GM12878 (cell line): ENCODE measurements around the gene ZNF341. TPM values are rescaled to one million over a fixed set of nuclear protein-coding genes. Genes with fewer than 3 reads are reported as not detected.

Experiments used
- ATAC-seq: fragments of 200-7000 bp; cut with Tn5 transposase; 3 replicates; pipeline ENCODE4 v1.9.1; 2020; ENCODE audit warnings: mild to moderate bottlenecking, moderate library complexity
- BruUV-seq: library from RNA; stranded (reverse); fragments of 400-500 nt; replicated peaks from 2 replicates; lab custom pipeline; 2021; lab: Mats Ljungman, UMichigan
- CTCF ChIA-PET: fragments of 300-600 bp; sonication (Branson Sonifier 250); formaldehyde crosslinking; extraction: SDS; loops from one replicate; lab custom pipeline; 2021; ENCODE audit warnings: inconsistent platforms; lab: Yijun Ruan, JAX
- POLR2A ChIA-PET: fragments of 350-600 bp; formaldehyde crosslinking; extraction: SDS; loops from one replicate; lab custom pipeline; 2021; ENCODE audit warnings: inconsistent platforms; lab: Charles Lee
- RAD21 ChIA-PET: fragments of 300-600 bp; sonication (Branson Sonifier 250); formaldehyde crosslinking; loops from one replicate; lab custom pipeline; 2023; ENCODE audit warnings: antibody characterized with exemption; ENCODE audit not compliant: unreplicated experiment; lab: Charles Lee
- SMC1A ChIA-PET: fragments of 300-600 bp; sonication (Branson Sonifier 250); formaldehyde crosslinking; loops from one replicate; lab custom pipeline; 2023; ENCODE audit not compliant: unreplicated experiment, uncharacterized antibody; lab: Charles Lee
- DNase-seq: peaks from one replicate; pipeline ENCODE4 v3.0.0-alpha.2; 2011; ENCODE audit warnings: low read depth, low spot score
- FAIRE-seq: peaks from 3 replicates; lab custom pipeline; 2011; peaks lifted over from hg19 to GRCh38; lab: Jason Lieb, UNC
- H2AFZ ChIP-seq: 2 replicates; pipeline ENCODE4 v1.6.0; 2011; ENCODE audit warnings: low read depth, low read length, control low read depth; ENCODE audit not compliant: control insufficient read depth
- H3K27ac ChIP-seq: 2 replicates; pipeline ENCODE4 v1.5.1; 2011; ENCODE audit warnings: control low read depth; ENCODE audit not compliant: control insufficient read depth, insufficient read depth
- H3K27me3 ChIP-seq, 2 experiments: replicated peaks in 1 of 2; 2 replicates each; pipeline versions ENCODE4 v1.6.0 to v1.6.1; 2011; ENCODE audit warnings: low read length in 1 of 2; ENCODE audit not compliant: control insufficient read depth in 2 of 2, insufficient read depth in 2 of 2
- H3K36me3 ChIP-seq, 2 experiments: 2 replicates each; pipeline ENCODE4 v1.5.1; 2011; ENCODE audit warnings: low read length in 1 of 2; ENCODE audit not compliant: control insufficient read depth in 2 of 2, insufficient read depth in 2 of 2
- H3K4me1 ChIP-seq: 2 replicates; pipeline ENCODE4 v1.6.1; 2011; ENCODE audit warnings: mild to moderate bottlenecking, low read length, moderate library complexity, mixed read lengths; ENCODE audit not compliant: control insufficient read depth, insufficient read depth
- H3K4me2 ChIP-seq: 2 replicates; pipeline ENCODE4 v1.6.0; 2011; ENCODE audit warnings: control low read depth; ENCODE audit not compliant: control insufficient read depth, insufficient read depth
- H3K4me3 ChIP-seq: fragments of 200-600 bp; sonication (generic); 2 replicates; pipeline ENCODE4 v1.5.1; 2016
- H3K79me2 ChIP-seq: 2 replicates; pipeline ENCODE4 v1.6.0; 2011; ENCODE audit warnings: low read length; ENCODE audit not compliant: control insufficient read depth, insufficient read depth
- H3K9ac ChIP-seq: 2 replicates; pipeline ENCODE4 v1.8.0; 2011; ENCODE audit warnings: low read length, control low read depth, mixed read lengths; ENCODE audit not compliant: control insufficient read depth, insufficient read depth
- H3K9me3 ChIP-seq: replicated peaks from 3 replicates; pipeline ENCODE4 v1.5.1; 2011; ENCODE audit warnings: mild to moderate bottlenecking, low read length; ENCODE audit not compliant: control insufficient read depth, insufficient read depth
- H4K20me1 ChIP-seq: 2 replicates; pipeline ENCODE4 v1.6.0; 2011; ENCODE audit not compliant: control insufficient read depth, insufficient read depth
- DPF2 ChIP-seq: fragments of 450-650 bp; IDR thresholded peaks from 2 replicates; pipeline ENCODE4 v1.6.1; 2017; ENCODE audit warnings: mild to moderate bottlenecking
- KLF5 ChIP-seq: fragments of 450-650 bp; IDR thresholded peaks from 2 replicates; pipeline ENCODE4 v1.6.1; 2014; ENCODE audit warnings: mild to moderate bottlenecking; ENCODE audit not compliant: partially characterized antibody
- MYC ChIP-seq: IDR thresholded peaks from 2 replicates; pipeline ENCODE4 v1.6.1; 2011; ENCODE audit warnings: mild to moderate bottlenecking, low read length, moderate library complexity, inconsistent platforms; ENCODE audit not compliant: insufficient read depth, insufficient replicate concordance, insufficient read length, severe bottlenecking
- SPI1 ChIP-seq: IDR thresholded peaks from 2 replicates; pipeline ENCODE4 v1.6.1; 2011; ENCODE audit warnings: low read depth, mild to moderate bottlenecking, low read length, moderate library complexity, borderline replicate concordance; ENCODE audit not compliant: insufficient read depth
- WGBS: methylation state at CpG from one replicate; pipeline ENCODE4 v1.1.6; 2016; ENCODE audit warnings: low lambda C conversion rate; ENCODE audit not compliant: insufficient replicate concordance, insufficient coverage; ENCODE audit errors: missing lambda C conversion rate; 5-methylcytosine and 5-hydroxymethylcytosine counted together
- in situ Hi-C: fragments of 300-500 bp; cut with MboI; formaldehyde crosslinking; loops from 9 replicates; pipeline ENCODE4 v1.14.3; 2018; ENCODE audit warnings: mixed read lengths
- intact Hi-C: fragments of 100-400 bp; cut with micrococcal nuclease; formaldehyde crosslinking; loops from one replicate; pipeline ENCODE4 v1.14.2; 2022; ENCODE audit not compliant: unreplicated experiment
- polyA plus RNA-seq, 11 experiments: library from polyadenylated mRNA; depleted of rRNA in 4 of 11; unstranded in 6 of 11; stranded (reverse) in 5 of 11; fragments of >200 nt; fragmentation: Nextera tagmentation in 4 of 11; fragmentation: Illumina TruSeq in 1 of 11; extraction: Ambion mirVana in 4 of 11; extraction: Trizol in 1 of 11; gene quantifications; 1 replicate in 1 of 11; 2 replicates in 10 of 11; pipeline versions ENCODE4 v1.2.1 to v1.2.3, GENCODE V29; 2011 to 2016; ENCODE audit warnings: inconsistent platforms in 2 of 11, missing spikeins in 2 of 11, low read depth in 1 of 11
- total RNA-seq, 4 experiments: library from RNA; depleted of rRNA in 3 of 4; stranded (reverse); fragments of >200 nt in 3 of 4; fragmentation: Illumina TruSeq in 1 of 4; extraction: Trizol in 1 of 4; gene quantifications; 2 replicates each; pipeline versions ENCODE4 v1.2.1 to v1.2.3, GENCODE V29; 2013 to 2021
- TF ChIP-seq, protein P1 (sequence below): IDR thresholded peaks from 2 replicates; pipeline ENCODE4 v1.6.1; 2012; ENCODE audit warnings: mild to moderate bottlenecking, low read depth, low read length
- TF ChIP-seq, protein P2 (sequence below): fragments of 450-650 bp; IDR thresholded peaks from 2 replicates; pipeline ENCODE4 v1.6.1; 2016; ENCODE audit warnings: mild to moderate bottlenecking
- TF ChIP-seq, protein P3 (sequence below): IDR thresholded peaks from 2 replicates; pipeline ENCODE4 v1.6.1; 2012; ENCODE audit warnings: low read depth, low read length, improper control_type of control experiment

ZNF341 gene
- total and polyA plus RNA-seq, 10 of the 15 experiments (the other 5 are each of a cell fraction or from before 2014, with no cell fraction given): 0.18 to 5.0 (median 2.6) TPM

DNA sequence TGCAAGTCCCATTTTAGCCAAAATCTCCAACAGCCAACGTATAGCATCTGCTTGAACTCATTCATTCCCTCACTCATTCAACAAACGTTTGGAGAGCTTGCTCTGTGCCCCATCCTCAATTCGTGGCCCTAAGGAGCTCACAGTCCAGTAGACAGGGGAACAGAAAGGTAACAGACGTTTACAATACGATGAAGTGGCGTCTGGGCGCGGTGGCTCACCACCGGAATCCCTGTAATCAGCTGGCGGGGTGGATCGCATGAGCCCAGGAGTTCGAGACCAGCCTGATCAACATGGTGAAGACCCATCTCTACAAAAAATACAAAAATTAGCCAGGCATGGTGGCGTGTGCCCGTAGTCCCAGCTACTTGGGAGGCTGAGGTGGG is 44.8 kb upstream of the ZNF341 start (continued):
- TF ChIP-seq, protein P1, sequence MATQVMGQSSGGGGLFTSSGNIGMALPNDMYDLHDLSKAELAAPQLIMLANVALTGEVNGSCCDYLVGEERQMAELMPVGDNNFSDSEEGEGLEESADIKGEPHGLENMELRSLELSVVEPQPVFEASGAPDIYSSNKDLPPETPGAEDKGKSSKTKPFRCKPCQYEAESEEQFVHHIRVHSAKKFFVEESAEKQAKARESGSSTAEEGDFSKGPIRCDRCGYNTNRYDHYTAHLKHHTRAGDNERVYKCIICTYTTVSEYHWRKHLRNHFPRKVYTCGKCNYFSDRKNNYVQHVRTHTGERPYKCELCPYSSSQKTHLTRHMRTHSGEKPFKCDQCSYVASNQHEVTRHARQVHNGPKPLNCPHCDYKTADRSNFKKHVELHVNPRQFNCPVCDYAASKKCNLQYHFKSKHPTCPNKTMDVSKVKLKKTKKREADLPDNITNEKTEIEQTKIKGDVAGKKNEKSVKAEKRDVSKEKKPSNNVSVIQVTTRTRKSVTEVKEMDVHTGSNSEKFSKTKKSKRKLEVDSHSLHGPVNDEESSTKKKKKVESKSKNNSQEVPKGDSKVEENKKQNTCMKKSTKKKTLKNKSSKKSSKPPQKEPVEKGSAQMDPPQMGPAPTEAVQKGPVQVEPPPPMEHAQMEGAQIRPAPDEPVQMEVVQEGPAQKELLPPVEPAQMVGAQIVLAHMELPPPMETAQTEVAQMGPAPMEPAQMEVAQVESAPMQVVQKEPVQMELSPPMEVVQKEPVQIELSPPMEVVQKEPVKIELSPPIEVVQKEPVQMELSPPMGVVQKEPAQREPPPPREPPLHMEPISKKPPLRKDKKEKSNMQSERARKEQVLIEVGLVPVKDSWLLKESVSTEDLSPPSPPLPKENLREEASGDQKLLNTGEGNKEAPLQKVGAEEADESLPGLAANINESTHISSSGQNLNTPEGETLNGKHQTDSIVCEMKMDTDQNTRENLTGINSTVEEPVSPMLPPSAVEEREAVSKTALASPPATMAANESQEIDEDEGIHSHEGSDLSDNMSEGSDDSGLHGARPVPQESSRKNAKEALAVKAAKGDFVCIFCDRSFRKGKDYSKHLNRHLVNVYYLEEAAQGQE: no peak
- no peak for TF ChIP-seq SPI1
- TF ChIP-seq, all 136 proteins: peak for 0

DNA sequence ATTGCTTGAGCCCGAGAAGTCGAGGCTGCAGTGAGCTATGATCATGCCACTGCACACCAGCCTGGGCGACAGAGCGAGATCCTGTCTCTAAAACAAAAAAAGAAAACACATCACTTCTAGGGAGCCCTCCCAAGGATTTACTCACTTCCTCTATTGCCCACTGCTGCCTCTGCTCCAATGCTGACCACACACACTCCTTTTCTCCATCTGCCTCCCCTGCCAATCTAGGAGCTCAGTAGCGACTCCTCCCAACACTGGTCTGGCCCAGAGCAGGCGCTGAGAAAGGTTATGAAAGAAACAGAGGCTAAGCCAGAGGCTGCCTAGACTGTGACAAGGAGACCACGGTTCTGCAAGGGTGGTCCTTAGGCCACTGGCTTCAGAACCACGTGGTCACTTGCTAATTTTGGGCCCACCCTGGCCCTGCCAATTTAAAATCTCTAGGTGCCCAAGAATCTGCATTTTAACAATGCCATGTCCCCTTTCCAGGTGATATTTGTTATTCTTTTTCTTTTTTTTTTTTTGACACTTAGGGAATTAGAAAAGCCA is 44.4 kb upstream of the ZNF341 start:
- H3K9ac ChIP-seq: no peak overlapping the region
- H3K36me3 ChIP-seq: no peaks in the 10 kb centered on the region
- BruUV-seq: no TSS peak
- intact Hi-C loops (loop anchor here (5.0 to 10.0 kb wide), 2 partner anchors 90 to 307 kb away; partner anchors contain the start of gene RALY), in situ Hi-C loops (no loop called here)
- ChIA-PET SMC1A (interaction anchor here (1.5 kb wide), 1 partner anchor 12 kb away, joined by 5 read pairs; no protein-coding TSS in a partner anchor), POLR2A (interaction anchor here (1.1 kb wide), 1 partner anchor 22 kb away, joined by 3 read pairs; no protein-coding TSS in a partner anchor), RAD21 (interaction anchor here (0.9 to 1.9 kb wide), 3 partner anchors 19 to 91 kb away, joined by 3 to 5 read pairs (median 4); partner anchors contain the start of gene PXMP4), CTCF (interaction anchor here (1.1 to 5.6 kb wide), 2 partner anchors 20 to 196 kb away, joined by 3 to 38 read pairs; partner anchors contain the start of gene ACTL10)
- WGBS: 89% methylated on average over 8 of the region's 8 CpGs
- no peaks in the 10 kb centered on the region for H4K20me1 ChIP-seq
- H3K27me3 ChIP-seq: no peaks in the 10 kb centered on the region
- H3K27ac ChIP-seq: no peak overlapping the region
- no peaks in the 10 kb centered on the region for H3K9me3 ChIP-seq
- peaks cover 26% of the 10 kb centered on the region for H3K4me1 ChIP-seq
- no peak overlapping the region for H3K4me3 ChIP-seq
- DNase-seq (no peak), ATAC-seq (no peak), FAIRE-seq (no peak)
- TF ChIP-seq MYC (no peak), SPI1 (peak; percentile 71), DPF2 (no peak), KLF5 (no peak)
- TF ChIP-seq, protein P2, sequence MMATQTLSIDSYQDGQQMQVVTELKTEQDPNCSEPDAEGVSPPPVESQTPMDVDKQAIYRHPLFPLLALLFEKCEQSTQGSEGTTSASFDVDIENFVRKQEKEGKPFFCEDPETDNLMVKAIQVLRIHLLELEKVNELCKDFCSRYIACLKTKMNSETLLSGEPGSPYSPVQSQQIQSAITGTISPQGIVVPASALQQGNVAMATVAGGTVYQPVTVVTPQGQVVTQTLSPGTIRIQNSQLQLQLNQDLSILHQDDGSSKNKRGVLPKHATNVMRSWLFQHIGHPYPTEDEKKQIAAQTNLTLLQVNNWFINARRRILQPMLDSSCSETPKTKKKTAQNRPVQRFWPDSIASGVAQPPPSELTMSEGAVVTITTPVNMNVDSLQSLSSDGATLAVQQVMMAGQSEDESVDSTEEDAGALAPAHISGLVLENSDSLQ: peak; percentile 34; the same call in 1 of the 2 replicates
- TF ChIP-seq, protein P3, sequence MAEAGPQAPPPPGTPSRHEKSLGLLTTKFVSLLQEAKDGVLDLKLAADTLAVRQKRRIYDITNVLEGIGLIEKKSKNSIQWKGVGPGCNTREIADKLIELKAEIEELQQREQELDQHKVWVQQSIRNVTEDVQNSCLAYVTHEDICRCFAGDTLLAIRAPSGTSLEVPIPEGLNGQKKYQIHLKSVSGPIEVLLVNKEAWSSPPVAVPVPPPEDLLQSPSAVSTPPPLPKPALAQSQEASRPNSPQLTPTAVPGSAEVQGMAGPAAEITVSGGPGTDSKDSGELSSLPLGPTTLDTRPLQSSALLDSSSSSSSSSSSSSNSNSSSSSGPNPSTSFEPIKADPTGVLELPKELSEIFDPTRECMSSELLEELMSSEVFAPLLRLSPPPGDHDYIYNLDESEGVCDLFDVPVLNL: no peak
- peaks cover 26% of the 10 kb centered on the region for H3K79me2 ChIP-seq
- no peak overlapping the region for H3K4me2 ChIP-seq
- H2AFZ ChIP-seq: no peak overlapping the region
